HG03571 (cell line): Measurements from ENCODE around the gene RASGRP2.

ENCODE experiments used
- ATAC-seq: cut with Tn5 transposase; IDR thresholded peaks from one replicate; pipeline ENCODE4 v1.9.1; 2021; ENCODE audit not compliant: unreplicated experiment

RASGRP2 gene

DNA sequence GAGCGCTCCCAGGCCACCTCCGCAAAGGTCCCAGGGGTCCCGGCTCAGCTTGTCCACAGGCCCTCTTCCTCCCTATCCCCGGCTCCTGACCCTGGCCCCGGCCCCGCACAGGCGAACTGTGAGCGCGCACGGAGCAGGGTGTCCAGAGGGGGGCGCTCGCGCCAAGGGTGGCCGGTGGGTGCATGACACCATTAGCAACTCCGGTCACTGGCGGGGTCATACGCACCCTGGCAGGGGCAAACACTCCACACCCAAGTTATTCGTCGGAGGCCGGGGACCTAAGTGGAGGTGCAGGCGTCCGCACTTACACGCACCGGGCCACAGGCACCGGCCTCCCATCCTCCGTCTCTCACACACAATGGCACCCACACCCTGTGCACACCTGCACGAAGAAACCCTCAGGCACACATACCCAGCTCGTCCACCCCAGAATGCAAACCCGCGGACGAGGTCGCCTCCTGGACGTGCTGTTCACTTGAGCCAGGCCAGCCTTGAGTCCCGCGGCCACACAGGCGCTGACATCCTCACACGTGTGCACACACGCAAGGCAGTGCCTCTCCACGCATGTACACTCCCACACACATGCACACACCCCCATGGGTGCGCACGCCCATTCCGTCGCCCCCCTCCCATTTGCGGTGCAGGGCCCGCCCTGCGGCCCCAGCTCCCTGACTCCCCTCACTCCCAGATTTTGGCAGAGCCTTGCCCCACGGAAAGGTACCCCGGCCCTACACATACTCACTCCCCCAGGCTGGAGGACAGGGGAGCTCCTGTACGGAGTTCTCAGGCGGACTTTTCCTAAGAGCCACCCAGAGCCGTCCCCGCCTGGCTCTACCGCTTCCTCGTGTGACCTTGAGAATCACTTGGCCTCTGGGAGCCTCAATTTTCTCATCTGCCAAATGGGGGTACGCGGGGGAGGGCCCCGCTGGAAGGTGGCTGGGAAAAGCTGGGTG is at the start of gene RASGRP2:
TSS of gene RASGRP2 (minus strand) at position 552 of the 953 bp plus-strand sequence. CDS start 1,276 bp downstream, outside the sequence.
- ATAC-seq, result no peak

- ATAC-seq, result no peak
These were observed 48.5 kb upstream of the RASGRP2 start for GRCh38 chr11:64792482-64792881.

DNA sequence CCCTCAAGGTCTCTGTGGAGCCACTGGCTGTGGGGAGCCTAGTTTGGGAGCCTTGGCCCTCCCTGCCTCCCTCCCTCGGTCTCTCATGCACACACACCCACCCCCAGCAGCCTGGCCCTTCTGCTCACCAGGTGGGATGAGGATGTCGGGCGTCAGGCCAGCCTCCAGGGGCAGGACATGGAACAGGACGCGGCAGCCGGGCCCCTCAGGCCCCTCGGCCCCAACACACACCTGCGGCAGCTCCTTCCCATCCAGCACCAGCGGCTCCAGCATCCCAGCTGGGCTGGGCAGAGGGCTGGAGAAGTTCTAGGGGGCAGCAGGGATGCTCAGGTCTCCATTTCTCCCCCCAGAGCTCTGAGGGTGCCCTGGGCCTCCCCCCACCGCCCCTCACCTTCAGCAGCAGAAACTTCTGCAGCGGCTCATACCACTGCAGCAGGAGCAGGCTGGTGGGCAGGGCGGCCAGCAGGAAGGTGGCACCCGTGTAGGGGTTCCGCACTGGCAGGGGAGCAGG is 47.9 kb upstream of the RASGRP2 start:
- no peak for ATAC-seq

DNA sequence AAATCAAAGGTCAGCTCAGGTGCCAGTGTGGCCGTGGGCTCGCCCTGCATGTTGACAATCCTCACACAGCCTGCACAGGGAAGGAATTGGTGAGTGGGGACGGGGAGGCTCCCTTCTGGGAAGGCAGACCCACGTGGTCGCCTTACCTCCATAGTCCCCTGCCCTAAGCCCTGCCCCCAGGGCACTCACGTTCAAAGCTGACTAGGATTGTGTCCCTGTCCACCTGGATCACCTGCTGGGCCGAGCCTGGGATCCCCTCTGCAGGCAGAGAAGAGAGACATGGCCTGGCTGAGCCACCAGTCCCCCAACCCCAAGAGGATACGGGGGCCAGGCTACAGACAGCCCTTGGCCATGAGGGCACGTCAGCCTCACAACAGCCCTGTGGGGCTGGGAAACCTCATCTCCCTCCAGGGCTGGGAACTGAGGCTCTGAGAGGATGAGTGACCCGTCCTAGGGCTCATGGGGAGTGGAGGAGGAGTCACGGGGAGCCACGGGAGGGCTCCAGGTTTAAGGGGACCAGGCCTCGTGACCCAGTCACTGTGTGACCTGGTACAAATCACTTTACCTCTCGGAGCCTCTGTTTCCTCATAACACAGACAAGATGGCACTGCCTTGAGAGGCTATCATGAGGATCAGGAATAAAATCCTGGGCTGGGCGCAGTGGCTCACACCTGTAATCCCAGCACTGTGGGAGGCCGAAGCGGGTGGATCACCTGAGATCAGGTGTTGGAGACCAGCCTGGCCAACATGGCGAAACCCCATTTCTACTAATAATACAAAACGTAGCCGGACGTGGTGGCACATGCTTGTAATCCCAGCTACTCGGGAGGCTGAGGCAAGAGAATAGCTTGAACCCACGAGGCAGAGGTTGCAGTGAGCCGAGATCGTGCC is 46.5 kb upstream of the RASGRP2 start:
- no peak for ATAC-seq

DNA sequence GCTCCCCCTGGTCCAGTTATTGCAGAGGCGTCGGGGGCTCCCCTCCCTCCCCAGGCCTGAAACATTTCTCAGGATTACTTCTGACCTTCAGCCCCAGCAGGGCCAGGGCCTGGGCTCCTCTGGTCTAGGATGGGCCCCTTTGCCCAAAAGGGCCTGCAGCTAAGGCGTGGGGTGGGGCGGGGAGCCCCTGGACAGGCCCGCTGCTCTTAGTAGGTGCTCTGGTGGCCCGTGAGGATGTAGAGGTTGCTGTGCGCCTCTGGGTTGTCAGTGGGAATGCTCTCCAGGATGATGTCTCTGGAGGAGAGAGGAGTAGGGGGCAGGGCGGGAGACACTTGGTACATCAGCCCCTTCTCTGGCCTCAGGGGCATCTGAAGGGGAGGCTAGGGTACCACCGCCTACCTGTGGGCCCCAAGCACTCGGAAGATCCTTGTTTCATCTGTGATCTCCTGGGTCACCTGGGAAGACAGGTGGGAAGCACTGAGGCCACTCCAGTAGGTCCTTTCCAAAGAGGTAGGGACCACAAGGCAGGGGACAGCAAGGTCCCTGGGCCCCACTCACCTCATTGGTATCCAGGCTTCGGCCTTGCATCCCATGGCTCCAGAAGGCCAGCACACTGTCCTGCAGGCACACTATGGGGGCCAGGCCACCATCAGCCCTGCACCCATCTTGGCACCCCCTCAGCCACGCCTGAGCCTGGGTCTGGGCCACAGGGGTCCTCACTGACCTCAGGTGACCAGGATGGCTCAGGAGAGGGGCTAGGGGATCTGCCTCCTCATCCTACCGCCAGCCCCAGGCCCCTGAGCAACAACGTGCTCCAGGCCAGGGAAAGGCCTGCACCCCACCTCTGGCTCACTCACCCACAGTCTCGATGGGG is 45.6 kb upstream of the RASGRP2 start:
- ATAC-seq, result no peak

DNA sequence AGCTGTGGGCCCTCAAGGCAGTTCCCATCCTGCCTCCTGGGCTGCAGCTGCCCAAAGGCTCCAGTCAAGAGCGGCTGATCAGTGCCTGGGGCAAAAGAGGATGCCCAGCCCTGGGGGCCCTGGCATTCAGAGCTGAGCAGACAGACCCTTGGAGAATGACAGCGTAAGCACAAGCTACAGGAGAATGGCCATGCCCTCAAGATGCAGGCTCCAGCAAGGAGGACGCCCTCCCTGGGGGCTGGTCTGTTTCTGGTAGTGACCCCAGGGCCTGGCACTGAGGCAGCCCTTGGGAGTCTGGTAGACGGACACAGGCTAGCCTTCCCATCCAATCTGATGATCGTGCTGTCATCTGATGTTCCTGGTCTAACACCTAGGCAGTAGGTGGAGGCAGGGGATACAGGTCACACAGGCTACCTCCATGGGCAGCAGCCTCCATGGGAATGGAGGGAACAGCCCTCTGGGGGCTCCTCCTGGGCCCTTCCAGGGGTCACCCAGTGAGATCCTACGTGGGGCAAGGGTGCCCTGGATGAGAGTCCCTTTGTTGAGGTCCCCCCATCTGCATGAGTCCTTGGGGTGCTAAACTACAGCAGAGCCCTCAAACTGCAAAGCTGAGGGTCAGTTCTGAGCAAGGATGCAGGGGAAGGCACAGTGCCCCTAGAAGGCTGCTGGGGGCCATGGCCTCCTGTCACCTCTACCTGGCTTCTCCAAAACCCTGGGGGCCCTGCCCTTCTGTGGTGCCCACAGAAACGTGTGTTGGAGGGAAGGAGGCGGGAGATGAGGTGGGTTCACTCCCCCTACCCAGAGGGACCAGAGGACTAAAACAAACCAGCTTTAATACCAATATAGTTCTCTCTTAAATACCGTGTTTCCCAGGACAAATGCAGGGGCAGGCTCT is 44.6 kb upstream of the RASGRP2 start:
- no peak for ATAC-seq

DNA sequence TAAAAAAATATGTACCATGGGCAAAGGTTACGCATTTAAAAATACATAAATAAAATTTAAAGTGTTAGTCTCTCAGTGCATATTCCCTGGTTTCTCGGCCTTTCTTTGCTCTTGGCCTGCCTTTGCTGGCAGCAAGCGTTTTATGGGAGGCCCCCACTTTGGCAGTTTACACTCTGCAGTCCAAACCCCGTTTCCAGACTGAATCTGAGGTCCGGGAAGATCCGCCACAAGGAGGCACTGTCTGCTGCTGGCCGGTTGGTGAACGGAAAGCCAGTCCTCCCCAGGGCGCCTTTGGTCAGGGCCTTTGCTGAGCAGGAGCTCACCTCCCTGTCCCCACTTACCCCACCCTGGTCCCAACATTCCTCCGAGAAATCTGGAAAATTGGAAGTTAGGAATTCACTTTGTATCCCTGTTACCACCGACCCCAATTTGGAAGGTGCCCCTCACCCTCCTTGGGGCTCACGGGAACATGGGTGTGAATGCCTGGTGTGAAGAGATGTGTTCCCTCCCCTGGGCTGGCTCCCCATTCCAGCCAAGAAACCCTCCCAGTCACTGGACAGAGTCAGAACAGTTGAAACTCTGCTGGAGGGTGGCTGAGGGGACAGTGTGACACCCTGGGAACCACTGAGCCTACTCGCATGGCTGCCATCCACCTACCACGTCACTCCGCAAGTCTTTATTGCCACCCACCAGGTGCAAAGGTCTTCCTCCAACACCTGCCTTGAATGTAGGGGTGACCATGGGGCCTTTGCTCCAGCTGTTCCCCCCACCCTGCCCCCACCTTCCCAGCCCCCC is 43.8 kb upstream of the RASGRP2 start:
- ATAC-seq, result no peak

DNA sequence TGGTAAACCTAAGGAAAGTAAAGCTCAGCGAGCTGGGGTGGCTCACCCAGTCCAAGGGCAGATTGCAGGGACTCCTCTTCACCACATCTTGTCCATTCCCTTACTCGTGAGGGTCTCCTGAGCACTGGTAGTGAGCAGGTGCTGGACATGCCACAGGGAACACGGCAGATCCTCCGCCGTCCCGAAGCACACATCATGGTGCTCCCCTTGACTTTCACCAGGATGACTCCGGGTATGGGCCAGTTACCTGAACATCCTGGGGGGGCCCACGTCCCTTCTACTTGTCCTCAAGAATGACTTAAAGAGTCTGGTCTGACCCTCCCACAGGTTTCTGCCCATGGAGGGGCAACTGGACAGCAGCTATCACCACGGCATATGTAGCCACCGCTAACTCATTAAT is 42.4 kb upstream of the RASGRP2 start:
- ATAC-seq, result no peak

GRCh38 chr11:64784813-64785581 is 41.1 kb upstream of the RASGRP2 start:
- no peak for ATAC-seq

DNA sequence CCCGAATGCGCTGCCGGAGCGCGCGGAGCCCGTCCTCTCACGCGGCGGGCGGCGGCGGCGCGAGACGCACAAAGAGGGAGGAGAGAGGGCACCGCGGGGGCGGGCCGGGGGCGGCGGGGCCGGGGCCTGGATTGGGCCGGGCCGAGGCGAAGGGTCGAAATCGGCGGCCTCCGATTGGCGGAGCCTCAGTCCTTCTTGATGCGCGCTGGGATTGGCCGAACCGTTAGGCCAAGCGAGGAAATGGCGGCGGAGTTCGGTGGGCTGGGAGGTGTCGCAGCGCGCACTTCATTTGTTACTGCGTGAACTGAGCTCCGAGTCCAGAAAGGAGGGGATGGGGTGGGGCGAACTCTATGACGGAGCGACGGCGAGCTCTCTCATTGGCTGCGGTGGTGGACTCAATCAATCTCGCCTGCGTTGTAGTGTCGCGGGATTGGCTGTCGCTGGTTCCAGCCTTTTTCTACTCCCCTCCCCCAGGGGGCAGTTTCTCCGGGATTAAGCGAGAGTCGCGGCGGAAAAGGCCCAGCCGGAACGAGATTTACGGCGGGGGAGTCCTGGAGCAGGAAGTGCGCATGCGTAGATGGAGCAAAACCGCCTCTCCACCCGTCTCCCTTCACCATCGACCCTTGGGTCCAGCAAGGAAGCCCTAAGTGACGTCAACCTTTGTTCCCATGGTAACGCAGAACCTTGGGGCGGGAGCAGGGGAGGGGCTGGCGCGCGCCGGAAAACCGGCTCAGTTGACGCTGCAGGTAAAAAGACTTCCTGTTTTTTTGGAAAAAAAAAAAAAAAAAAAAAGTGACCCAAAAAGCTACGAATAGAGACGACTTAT is 34.7 kb upstream of the RASGRP2 start, which contains the start of gene SF1:
TSS of gene SF1 (minus strand) at position 70 of the 826 bp plus-strand sequence. CDS start 150 bp downstream, outside the sequence.
- peak; percentile 78 for ATAC-seq

GRCh38 chr11:64778223-64778472 is 34.2 kb upstream of the RASGRP2 start:
- ATAC-seq, result no peak

- ATAC-seq, result peak; percentile 4
These were observed 33.7 kb upstream of the RASGRP2 start for GRCh38 chr11:64777449-64778222.

DNA sequence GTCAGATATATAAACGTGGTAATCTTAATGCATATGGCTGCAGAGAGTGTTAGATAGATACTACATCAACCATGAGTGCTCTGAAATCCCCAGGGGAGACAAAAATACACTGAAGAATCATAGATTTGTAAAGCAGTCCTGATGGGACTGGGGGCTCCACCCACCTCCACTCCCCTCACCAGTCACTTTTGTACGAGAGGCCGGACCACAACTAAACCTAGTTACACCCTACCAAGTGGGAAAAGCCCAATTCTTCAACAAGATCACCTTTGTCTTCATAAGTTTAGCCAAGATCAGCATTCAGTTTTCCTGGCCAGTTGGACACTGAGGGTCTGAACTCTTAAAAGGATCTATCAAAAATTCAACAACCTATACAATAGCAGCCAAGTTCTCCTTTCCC is 32.9 kb upstream of the RASGRP2 start:
- no peak for ATAC-seq

DNA sequence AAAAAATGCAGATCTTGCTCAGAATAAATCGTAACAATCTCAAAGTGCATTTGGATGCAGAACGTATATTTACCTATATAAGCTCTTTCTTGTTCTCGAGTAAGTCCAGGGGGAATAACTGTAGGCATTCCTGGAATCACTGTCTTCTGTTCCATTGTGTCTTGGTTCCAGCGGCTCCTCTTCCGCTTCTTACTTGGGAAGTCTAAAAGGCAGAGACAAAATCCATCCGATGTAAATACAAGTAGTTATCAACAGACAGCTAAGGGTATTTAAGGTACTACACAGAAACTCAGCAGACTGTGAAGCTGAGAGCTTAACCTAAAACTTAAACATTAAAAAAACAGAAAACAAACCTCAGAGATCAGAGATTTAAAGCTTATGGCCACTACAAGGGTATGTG is 32.5 kb upstream of the RASGRP2 start:
- ATAC-seq, result no peak

- ATAC-seq, result no peak
These were observed 30.2 kb upstream of the RASGRP2 start for GRCh38 chr11:64774144-64774543.

GRCh38 chr11:64772303-64773018 is 28.5 kb upstream of the RASGRP2 start:
- ATAC-seq, result no peak
